AG09309 (cell line): ENCODE measurements around the gene SLC9C2.

ENCODE experiments used
- DNase-seq: peaks from one replicate; pipeline ENCODE4 v3.0.0-alpha.2; 2010; ENCODE audit warnings: low read depth
- H3K4me3 ChIP-seq: 2 replicates; pipeline ENCODE4 v1.5.1; 2011; ENCODE audit warnings: mild to moderate bottlenecking, low read depth, low read length, moderate library complexity; ENCODE audit not compliant: control insufficient read depth
- TF ChIP-seq, protein P1 (sequence below): IDR thresholded peaks from 2 replicates; pipeline ENCODE4 v1.5.1; 2011; ENCODE audit warnings: mild to moderate bottlenecking, low read depth, low read length, inconsistent platforms; ENCODE audit not compliant: insufficient read depth, control insufficient read depth; ENCODE audit errors: missing control alignments

The SLC9C2 gene

DNA sequence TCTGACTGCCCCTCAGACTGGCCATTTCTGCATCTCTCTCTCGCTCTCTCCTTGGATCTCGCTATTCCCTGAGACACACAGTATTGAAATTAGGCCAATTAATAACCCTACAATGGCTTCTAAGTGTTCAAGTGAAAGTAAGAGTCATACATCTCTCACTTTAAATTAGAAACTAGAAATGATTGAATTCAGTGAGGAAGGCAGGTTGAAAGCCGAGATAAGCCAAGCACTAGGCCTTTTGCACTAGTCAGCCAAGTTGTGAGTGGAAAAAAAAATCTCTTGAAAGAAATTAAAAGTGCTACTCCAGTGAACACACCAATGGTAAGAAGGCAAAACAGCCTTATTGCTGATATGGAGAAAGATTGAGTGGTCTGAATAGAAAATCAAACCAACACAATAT is 51.2 kb downstream of the SLC9C2 start:
- no peak for DNase-seq
- no peak overlapping the region for H3K4me3 ChIP-seq
- TF ChIP-seq, protein P1, sequence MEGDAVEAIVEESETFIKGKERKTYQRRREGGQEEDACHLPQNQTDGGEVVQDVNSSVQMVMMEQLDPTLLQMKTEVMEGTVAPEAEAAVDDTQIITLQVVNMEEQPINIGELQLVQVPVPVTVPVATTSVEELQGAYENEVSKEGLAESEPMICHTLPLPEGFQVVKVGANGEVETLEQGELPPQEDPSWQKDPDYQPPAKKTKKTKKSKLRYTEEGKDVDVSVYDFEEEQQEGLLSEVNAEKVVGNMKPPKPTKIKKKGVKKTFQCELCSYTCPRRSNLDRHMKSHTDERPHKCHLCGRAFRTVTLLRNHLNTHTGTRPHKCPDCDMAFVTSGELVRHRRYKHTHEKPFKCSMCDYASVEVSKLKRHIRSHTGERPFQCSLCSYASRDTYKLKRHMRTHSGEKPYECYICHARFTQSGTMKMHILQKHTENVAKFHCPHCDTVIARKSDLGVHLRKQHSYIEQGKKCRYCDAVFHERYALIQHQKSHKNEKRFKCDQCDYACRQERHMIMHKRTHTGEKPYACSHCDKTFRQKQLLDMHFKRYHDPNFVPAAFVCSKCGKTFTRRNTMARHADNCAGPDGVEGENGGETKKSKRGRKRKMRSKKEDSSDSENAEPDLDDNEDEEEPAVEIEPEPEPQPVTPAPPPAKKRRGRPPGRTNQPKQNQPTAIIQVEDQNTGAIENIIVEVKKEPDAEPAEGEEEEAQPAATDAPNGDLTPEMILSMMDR = no peak

DNA sequence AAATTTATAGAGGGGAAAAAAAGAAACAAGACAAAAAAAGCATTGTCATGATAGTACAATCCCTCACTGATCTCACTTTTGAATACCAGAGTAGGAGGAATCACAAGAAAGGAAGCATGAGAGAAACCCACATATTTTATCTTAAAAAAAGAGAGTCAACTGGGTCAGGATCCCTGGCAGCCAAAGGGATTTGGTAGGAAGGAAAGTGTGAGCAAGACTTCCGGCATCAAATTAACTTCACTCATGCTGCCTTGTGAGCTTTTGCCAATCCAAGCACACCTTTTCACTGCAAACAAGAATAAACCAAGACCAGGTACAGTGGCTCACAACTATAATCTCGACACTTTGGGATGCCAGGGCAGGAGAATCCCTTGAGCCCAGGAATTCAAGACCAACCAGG is 53.1 kb downstream of the SLC9C2 start:
- H3K4me3 ChIP-seq = no peak overlapping the region
- no peak for DNase-seq
- TF ChIP-seq, protein P1 = no peak

DNA sequence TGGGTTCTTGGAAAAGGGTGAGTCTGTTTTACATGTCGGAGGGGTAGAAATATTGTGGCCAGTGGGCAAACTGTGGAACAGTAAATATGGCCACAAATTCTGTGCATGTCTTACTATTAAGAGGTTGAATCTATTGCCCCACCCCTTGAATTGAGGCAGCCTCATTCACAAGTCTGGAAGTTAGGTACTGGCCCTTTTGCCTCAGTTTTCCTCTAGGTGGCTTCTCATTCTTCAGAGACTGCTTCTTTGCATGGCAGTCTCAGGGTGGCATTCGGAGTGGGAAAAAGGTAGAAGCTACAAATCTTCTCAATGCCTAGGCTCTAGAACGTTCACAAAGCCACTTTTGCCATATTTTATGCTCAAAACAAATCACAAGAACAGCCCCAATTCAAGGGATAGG is 57.2 kb downstream of the SLC9C2 start:
- TF ChIP-seq, protein P1 = no peak
- H3K4me3 ChIP-seq = no peak overlapping the region
- DNase-seq = no peak

DNA sequence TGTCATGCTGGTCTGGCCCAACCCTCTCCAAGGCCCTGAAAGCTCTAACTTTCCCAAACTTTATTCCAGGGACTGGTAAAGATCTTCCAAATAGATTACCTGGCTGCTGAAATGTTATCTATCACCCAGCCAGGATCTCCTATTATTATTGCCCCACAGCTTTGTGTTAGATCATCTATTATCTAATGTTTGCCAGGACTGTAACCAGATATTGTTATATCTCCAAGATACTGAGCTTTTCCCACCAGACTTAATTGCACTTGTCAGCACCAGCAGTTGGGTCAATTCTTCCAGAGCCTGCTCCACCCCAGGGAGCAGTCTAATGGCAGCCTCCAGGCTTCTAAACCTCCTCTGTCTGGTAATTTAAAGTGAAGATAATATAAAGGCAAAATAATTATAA is 66.6 kb downstream of the SLC9C2 start:
- TF ChIP-seq, protein P1 = no peak
- no peak overlapping the region for H3K4me3 ChIP-seq
- no peak for DNase-seq

DNA sequence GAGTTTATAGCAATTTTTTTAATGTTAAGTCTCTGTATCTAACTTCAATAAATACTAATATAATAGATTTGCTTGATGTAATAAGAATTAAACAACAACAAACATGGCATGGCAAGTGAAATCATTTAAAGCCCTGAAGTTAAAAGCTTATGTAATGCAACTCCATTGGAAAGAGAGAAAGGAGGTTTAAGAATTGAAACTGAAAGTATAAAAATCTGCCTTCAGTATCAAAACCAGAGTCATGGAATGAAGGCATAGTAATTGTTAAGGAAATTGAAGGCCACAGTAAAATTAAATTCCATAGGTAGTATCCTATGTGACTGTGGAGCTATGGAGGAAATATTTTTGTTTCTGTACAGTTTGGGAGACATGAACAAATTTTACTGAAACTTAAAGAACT is 70.6 kb downstream of the SLC9C2 start:
- no peak for DNase-seq
- no peak overlapping the region for H3K4me3 ChIP-seq
- TF ChIP-seq, protein P1 = no peak

DNA sequence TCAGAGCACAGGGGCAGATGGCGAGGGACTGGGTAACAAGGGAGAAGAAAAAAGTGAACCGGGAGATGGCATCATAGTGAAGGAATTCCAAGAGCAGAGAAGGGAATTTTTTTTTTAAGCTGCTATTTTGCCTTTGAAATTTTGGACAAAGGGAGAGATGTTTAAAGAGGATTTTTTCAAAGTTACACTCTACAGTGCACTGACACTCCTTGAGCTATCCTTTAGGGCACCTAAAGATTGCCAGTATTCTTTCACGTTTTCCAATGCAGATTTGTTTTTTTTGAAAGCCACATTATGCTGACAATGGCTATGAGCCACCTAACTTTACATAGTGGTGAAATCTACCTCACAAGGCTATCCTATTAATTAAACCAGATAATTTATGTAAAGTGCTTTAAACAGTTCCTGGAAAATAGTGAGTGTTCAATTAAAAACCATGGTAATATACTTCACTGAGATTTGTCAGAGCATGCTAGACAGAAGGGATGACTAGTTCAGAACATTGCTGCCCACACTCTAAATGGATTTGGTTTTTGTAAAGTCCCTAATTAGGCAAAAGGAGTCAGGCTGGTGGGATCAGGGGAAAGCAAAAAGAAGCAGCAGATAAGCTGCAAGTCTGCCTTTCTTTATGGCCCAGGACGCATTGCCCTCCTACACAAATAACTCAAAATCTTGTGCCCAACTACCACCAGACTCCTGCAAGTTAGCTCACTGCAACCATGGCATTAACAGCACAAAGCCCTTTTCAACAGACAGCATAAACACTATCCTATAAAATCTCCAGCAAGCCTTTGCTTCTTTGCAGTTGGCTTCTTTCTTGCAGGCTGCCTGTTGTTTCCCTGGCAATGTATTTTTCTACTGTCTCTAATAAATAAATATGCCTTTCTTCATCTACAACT is 71.8 kb downstream of the SLC9C2 start:
- TF ChIP-seq, protein P1 = no peak
- H3K4me3 ChIP-seq = no peak overlapping the region
- no peak for DNase-seq
